HEK293T (cell line): ENCODE measurements around the gene ITGA11.

Source experiments
- ARNT ChIP-seq: fragments of 450-650 bp; IDR thresholded peaks from 2 replicates; pipeline ENCODE4 v1.6.1; 2017; ENCODE audit warnings: mild to moderate bottlenecking
- CTBP1 ChIP-seq: fragments of 450-650 bp; IDR thresholded peaks from 2 replicates; pipeline ENCODE4 v1.6.1; 2016; ENCODE audit warnings: borderline replicate concordance
- ELF4 ChIP-seq: fragments of 450-650 bp; IDR thresholded peaks from 2 replicates; pipeline ENCODE4 v1.6.1; 2017; ENCODE audit warnings: antibody characterized with exemption
- FOXA1 ChIP-seq: fragments of 450-650 bp; IDR thresholded peaks from 2 replicates; pipeline ENCODE4 v1.6.1; 2016; ENCODE audit warnings: mild to moderate bottlenecking
- FOXK2 ChIP-seq: fragments of 450-650 bp; IDR thresholded peaks from 2 replicates; pipeline ENCODE4 v1.6.1; 2016; ENCODE audit warnings: mild to moderate bottlenecking
- FOXM1 ChIP-seq: fragments of 450-650 bp; IDR thresholded peaks from 2 replicates; pipeline ENCODE4 v1.6.1; 2017; ENCODE audit warnings: mild to moderate bottlenecking, borderline replicate concordance
- HDGF ChIP-seq: fragments of 450-650 bp; IDR thresholded peaks from 2 replicates; pipeline ENCODE4 v1.6.1; 2017; ENCODE audit warnings: antibody characterized with exemption, borderline replicate concordance
- NFRKB ChIP-seq: fragments of 450-650 bp; IDR thresholded peaks from 2 replicates; pipeline ENCODE4 v1.6.1; 2016; ENCODE audit warnings: mild to moderate bottlenecking, moderate library complexity
- SP1 ChIP-seq: fragments of 450-650 bp; IDR thresholded peaks from 2 replicates; pipeline ENCODE4 v1.6.1; 2017
- SUZ12 ChIP-seq: fragments of 450-650 bp; IDR thresholded peaks from 2 replicates; pipeline ENCODE4 v1.6.1; 2016; ENCODE audit warnings: mild to moderate bottlenecking
- TARDBP ChIP-seq: fragments of 450-650 bp; IDR thresholded peaks from 2 replicates; pipeline ENCODE4 v1.6.1; 2016
- ZNF384 ChIP-seq: fragments of 450-650 bp; IDR thresholded peaks from 2 replicates; pipeline ENCODE4 v1.6.1; 2016
- TF ChIP-seq, protein P1 (sequence below): fragments of 450-650 bp; IDR thresholded peaks from 2 replicates; pipeline ENCODE4 v1.6.1; 2016

GRCh38 chr15:68368731-68369435 is 63.1 kb downstream of the ITGA11 start:
- no peak for TF ChIP-seq ZNF384
- no peak for TF ChIP-seq FOXK2
- no peak for TF ChIP-seq ELF4
- TF ChIP-seq HDGF = no peak
- TF ChIP-seq SP1 = no peak
- TF ChIP-seq NFRKB = no peak
- TF ChIP-seq FOXA1 = no peak
- no peak for TF ChIP-seq FOXM1
- TF ChIP-seq, protein P1, sequence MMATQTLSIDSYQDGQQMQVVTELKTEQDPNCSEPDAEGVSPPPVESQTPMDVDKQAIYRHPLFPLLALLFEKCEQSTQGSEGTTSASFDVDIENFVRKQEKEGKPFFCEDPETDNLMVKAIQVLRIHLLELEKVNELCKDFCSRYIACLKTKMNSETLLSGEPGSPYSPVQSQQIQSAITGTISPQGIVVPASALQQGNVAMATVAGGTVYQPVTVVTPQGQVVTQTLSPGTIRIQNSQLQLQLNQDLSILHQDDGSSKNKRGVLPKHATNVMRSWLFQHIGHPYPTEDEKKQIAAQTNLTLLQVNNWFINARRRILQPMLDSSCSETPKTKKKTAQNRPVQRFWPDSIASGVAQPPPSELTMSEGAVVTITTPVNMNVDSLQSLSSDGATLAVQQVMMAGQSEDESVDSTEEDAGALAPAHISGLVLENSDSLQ = no peak
- no peak for TF ChIP-seq CTBP1
- no peak for TF ChIP-seq SUZ12
- TF ChIP-seq TARDBP = no peak
- no peak for TF ChIP-seq ARNT
